CD4-positive, alpha-beta T cell (primary cell): ENCODE measurements around the gene CEP72. TPM values are rescaled to one million over a fixed set of nuclear protein-coding genes. Genes with fewer than 3 reads are reported as not detected.

Experiments used
- ATAC-seq: fragments of 200-7000 bp; cut with Tn5 transposase; one replicate; pipeline ENCODE4 v1.10.0; 2022; ENCODE audit warnings: mild to moderate bottlenecking; ENCODE audit not compliant: poor library complexity
- CTCF ChIA-PET: fragments of 350-600 bp; sonication (Branson Sonifier 250); formaldehyde crosslinking; loops from one replicate; lab custom pipeline; 2021; ENCODE audit warnings: antibody characterized with exemption, inconsistent platforms; lab: Charles Lee
- POLR2A ChIA-PET: fragments of 350-600 bp; sonication (Branson Sonifier 250); formaldehyde crosslinking; loops from one replicate; lab custom pipeline; 2021; ENCODE audit warnings: antibody characterized with exemption, inconsistent platforms; lab: Charles Lee
- DNase-seq, 14 experiments: peaks; one replicate each; pipeline ENCODE4 v3.0.0-alpha.2; 2013 to 2020; ENCODE audit warnings: mixed read lengths in 2 of 14
- H3K27ac ChIP-seq, 2 donors: one replicate each; pipeline versions ENCODE4 v1.5.1 to v1.7.0; 2013; ENCODE audit warnings: low read length in 2 of 2, low read depth in 1 of 2, mild to moderate bottlenecking in 1 of 2
- H3K27me3 ChIP-seq, 2 experiments: 1 replicate in 1 of 2; 2 replicates in 1 of 2; pipeline versions ENCODE4 v1.6.1 to v1.7.0; 2013; ENCODE audit warnings: low read length in 2 of 2, control low read depth in 1 of 2, mild to moderate bottlenecking in 1 of 2, moderate library complexity in 1 of 2; ENCODE audit not compliant: insufficient read depth in 2 of 2, control insufficient read depth in 1 of 2
- H3K36me3 ChIP-seq: one replicate; pipeline ENCODE4 v1.6.1; 2013; ENCODE audit warnings: low read length, control low read depth; ENCODE audit not compliant: insufficient read depth
- H3K4me1 ChIP-seq: one replicate; pipeline ENCODE4 v1.6.1; 2013; ENCODE audit warnings: low read length, control low read depth; ENCODE audit not compliant: insufficient read depth
- H3K4me3 ChIP-seq: one replicate; pipeline ENCODE4 v1.5.1; 2013; ENCODE audit warnings: mild to moderate bottlenecking, low read length, moderate library complexity
- H3K9me3 ChIP-seq, 2 experiments: 1 replicate in 1 of 2; 2 replicates in 1 of 2; pipeline versions ENCODE4 v1.6.1 to v1.7.0; 2013; ENCODE audit warnings: low read length in 2 of 2, mild to moderate bottlenecking in 2 of 2, control low read depth in 1 of 2, moderate library complexity in 1 of 2; ENCODE audit not compliant: control insufficient read depth in 1 of 2, insufficient read depth in 1 of 2
- H3K27ac Mint-ChIP-seq: one replicate; pipeline ENCODE4 v1.8.0; 2020; ENCODE audit warnings: mixed read lengths
- H3K27me3 Mint-ChIP-seq: one replicate; pipeline ENCODE4 v1.8.0; 2021; ENCODE audit warnings: mixed read lengths
- H3K36me3 Mint-ChIP-seq: one replicate; pipeline ENCODE4 v1.8.0; 2021; ENCODE audit warnings: low read depth, mixed read lengths
- H3K4me1 Mint-ChIP-seq: one replicate; pipeline ENCODE4 v1.8.0; 2021; ENCODE audit warnings: low read depth, mixed read lengths
- H3K4me3 Mint-ChIP-seq: one replicate; pipeline ENCODE4 v1.8.0; 2020; ENCODE audit warnings: mild to moderate bottlenecking, mixed read lengths
- H3K9me3 Mint-ChIP-seq: one replicate; pipeline ENCODE4 v1.8.0; 2020; ENCODE audit warnings: mixed read lengths
- CTCF ChIP-seq: fragments of 200-600 bp; IDR thresholded peaks from one replicate; pipeline ENCODE4 v1.8.0; 2022; ENCODE audit warnings: antibody characterized with exemption, mild to moderate bottlenecking
- intact Hi-C, 2 experiments: fragments of 100-400 bp; cut with DNase I in 1 of 2; cut with micrococcal nuclease in 1 of 2; formaldehyde crosslinking; loops; one replicate each; pipeline versions ENCODE4 v1.15.1 to v1.9.0; 2023 to 2025; cut with DNase I, micrococcal nuclease
- total RNA-seq, 174 experiments: library from RNA in 2 of 174; stranded (reverse) in 2 of 174; gene quantifications; one replicate each; pipeline ENCODE4 v1.2.3 and lab custom pipeline; 2021 to 2026

CEP72 gene
- total RNA-seq, 2 experiments from 2014 or later = 7.6 to 8.0 TPM

DNA sequence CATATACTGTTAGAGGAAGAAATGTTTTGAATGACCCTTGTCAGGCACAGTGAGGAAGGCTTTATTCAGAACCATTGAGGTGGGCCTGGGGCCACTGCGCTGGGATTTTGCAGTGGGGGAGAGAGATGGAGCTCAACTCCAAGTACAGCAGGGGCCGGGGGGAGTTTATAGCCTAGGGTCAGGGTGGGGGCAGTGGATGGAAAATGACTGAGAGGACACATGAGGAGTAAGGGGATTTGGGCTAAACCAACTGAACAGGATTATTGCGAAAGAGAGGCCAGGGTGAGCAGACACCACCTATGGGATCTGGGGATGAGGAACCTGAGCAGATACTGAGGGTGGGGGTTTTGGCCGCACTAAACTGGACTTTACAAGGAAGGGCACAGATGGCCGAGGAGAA is 6.3 kb downstream of the CEP72 start:
- ATAC-seq (no peak), DNase-seq (peak in 1 of 14 experiments; percentile 5)
- TF ChIP-seq CTCF = no peak
- Histone ChIP-seq H3K9me3 (no peaks in the 10 kb centered on the region), H3K27me3 (no peaks in the 10 kb centered on the region), H3K36me3 (peaks cover 30% of the 10 kb centered on the region), H3K4me1 (peaks cover 4% of the 10 kb centered on the region), H3K4me3 (no peak overlapping the region), H3K27ac (no peak overlapping the region)
- Mint-ChIP-seq H3K27me3 (no peaks in the 10 kb centered on the region), H3K4me3 (no peak overlapping the region), H3K36me3 (peaks cover 61% of the 10 kb centered on the region), H3K4me1 (peaks cover 25% of the 10 kb centered on the region), H3K9me3 (no peaks in the 10 kb centered on the region), H3K27ac (no peak overlapping the region)
- POLR2A ChIA-PET = no interaction called here
- intact Hi-C loops = loop anchor here in 1 of 2 experiments (10.0 kb wide), 1 partner anchor 174 kb away; the partner anchor contains the start of gene EXOC3
- CTCF ChIA-PET = no interaction called here

DNA sequence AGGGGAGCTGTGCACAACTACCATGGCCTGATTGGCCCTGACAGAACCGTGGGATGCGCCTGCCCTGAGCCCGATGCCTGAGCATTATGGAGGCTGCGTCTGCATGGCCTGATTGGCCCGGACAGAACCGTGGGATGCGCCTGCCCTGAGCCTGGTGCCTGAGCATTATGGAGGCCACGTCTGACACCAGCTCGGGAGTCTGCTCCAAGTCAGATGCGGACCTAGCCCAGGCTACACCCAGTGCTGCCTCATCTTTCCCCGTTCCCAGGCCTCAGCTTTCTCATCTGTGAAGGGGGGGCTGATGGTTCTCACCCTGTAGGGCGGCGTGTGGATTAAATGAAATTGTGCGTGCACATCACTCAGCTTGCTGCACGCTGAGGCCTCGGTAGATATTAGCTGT is 7.3 kb downstream of the CEP72 start:
- Histone ChIP-seq H3K9me3 (no peaks in the 10 kb centered on the region), H3K36me3 (peaks cover 32% of the 10 kb centered on the region), H3K27ac (no peak overlapping the region), H3K4me3 (no peak overlapping the region), H3K27me3 (no peaks in the 10 kb centered on the region), H3K4me1 (no peaks in the 10 kb centered on the region)
- POLR2A ChIA-PET = no interaction called here
- Mint-ChIP-seq H3K27ac (no peak overlapping the region), H3K4me3 (no peak overlapping the region), H3K9me3 (no peaks in the 10 kb centered on the region), H3K36me3 (peaks cover 67% of the 10 kb centered on the region), H3K4me1 (peaks cover 19% of the 10 kb centered on the region), H3K27me3 (no peaks in the 10 kb centered on the region)
- ATAC-seq (no peak), DNase-seq (peak in 1 of 14 experiments; percentile 8)
- TF ChIP-seq CTCF = no peak
- intact Hi-C loops = loop anchor here in 1 of 2 experiments (10.0 kb wide), 1 partner anchor 175 kb away; the partner anchor contains the start of gene EXOC3
- CTCF ChIA-PET = no interaction called here

GRCh38 chr5:620152-620551 is 8.0 kb downstream of the CEP72 start:
- Histone ChIP-seq H3K36me3 (peaks cover 37% of the 10 kb centered on the region), H3K9me3 (no peaks in the 10 kb centered on the region), H3K4me1 (no peaks in the 10 kb centered on the region), H3K27me3 (no peaks in the 10 kb centered on the region), H3K4me3 (no peak overlapping the region), H3K27ac (no peak overlapping the region)
- no peaks in the 10 kb centered on the region for H3K27me3 Mint-ChIP-seq
- H3K36me3 Mint-ChIP-seq = peaks cover 68% of the 10 kb centered on the region
- CTCF ChIA-PET = no interaction called here
- intact Hi-C loops = no loop called here
- H3K4me3 Mint-ChIP-seq = no peak overlapping the region
- no peaks in the 10 kb centered on the region for H3K9me3 Mint-ChIP-seq
- H3K4me1 Mint-ChIP-seq = peaks cover 14% of the 10 kb centered on the region
- DNase-seq (no peak), ATAC-seq (no peak)
- TF ChIP-seq CTCF = no peak
- H3K27ac Mint-ChIP-seq = no peak overlapping the region
- POLR2A ChIA-PET = no interaction called here
